Muscle of back (tissue), 11 donors: ENCODE measurements around the gene SPNS3. TPM values are rescaled to one million over a fixed set of nuclear protein-coding genes. Genes with fewer than 3 reads are reported as not detected.
A peak's percentile ranks its signal among the peaks of the same experiment; 100 is the strongest.

ENCODE experiments used
- DNase-seq, 3 donors: peaks; one replicate each; pipeline versions ENCODE4 v3.0.0 to v3.0.0-alpha.2; 2013
- polyA plus RNA-seq, 10 donors: library from polyadenylated mRNA; unstranded; fragments of 120-200 nt; gene quantifications; one replicate each; pipeline ENCODE4 v1.2.1, GENCODE V29; 2013; ENCODE audit not compliant: insufficient read length in 10 of 10

Gene SPNS3
- polyA plus RNA-seq, 10 donors, result 0.17 to 0.63 (median 0.41) TPM

DNA sequence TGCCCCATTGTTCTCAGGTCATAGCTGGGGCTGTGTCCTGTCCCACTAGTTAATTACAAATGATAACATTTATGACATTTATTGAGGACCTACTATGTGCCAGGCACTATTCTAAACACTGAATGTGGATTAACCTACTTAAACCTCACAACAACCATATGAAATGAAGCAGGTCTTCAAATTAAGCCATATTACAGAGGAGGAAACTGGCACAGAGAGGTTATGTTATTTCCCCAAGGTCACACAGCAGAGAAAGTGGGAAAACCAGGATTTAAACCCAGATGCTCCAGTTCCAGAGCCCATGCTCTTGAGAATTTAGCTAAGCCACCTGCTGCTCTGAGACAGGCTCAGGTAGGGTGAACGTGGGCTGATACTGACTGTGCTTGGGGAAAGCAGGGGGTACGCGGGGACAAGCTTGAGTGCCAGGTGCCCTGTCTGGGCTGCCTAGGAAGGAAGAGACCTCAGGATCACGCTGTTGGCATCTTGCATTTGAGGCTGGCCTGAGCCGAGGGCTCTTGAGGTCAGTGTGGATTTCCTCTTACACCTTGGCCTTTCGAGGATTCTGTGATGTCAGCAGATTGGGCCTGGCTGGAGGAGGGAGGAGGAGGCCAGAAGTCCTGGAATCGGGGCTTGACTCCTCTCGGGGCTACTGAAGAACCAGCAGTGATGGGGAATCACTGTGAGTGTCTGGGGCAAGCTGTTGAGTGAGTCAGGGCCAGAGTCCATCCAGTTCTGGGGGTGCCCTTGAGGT is 73.8 kb downstream of the SPNS3 start:
- no peak for DNase-seq

DNA sequence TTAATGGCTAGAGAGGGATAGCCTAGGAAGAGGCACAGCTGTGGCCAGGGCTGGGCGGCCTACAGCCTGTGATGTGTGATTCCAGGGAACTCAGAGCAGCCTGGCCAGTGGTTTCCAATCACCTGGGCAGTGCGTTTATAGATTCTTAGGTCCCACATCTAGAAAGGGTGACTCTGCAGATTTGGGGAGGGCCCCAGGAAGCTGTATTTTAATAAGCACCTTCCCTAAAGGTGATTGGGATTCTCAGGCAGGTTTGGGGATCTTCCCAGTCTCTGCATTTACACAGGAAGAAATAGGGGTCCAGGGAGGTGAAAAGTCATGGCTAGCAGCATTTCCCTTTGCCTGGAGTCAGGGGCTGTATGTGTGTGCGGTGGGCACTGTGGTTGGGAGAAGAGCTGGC is 74.5 kb downstream of the SPNS3 start:
- DNase-seq, result no peak

- no peak for DNase-seq
These were observed 75.7 kb downstream of the SPNS3 start for GRCh38 chr17:4509401-4509800.

- no peak for DNase-seq
These were observed 76.3 kb downstream of the SPNS3 start for GRCh38 chr17:4509923-4510617.

DNA sequence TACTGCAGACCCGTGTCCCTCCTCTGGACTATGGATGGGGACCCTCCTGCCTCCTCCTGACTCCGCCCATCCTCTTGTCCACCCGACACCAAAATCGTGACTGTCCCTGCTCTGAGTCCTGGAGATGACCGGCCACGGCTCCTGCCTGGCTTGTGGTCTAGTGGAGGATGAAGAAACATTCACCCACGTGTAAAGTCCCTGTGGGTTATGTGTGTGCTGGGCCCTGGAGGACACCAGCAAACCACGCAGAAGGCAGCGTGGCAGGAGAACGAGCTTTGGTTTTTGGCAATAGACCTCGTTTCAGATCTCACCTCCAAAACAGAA is 76.8 kb downstream of the SPNS3 start:
- no peak for DNase-seq

DNA sequence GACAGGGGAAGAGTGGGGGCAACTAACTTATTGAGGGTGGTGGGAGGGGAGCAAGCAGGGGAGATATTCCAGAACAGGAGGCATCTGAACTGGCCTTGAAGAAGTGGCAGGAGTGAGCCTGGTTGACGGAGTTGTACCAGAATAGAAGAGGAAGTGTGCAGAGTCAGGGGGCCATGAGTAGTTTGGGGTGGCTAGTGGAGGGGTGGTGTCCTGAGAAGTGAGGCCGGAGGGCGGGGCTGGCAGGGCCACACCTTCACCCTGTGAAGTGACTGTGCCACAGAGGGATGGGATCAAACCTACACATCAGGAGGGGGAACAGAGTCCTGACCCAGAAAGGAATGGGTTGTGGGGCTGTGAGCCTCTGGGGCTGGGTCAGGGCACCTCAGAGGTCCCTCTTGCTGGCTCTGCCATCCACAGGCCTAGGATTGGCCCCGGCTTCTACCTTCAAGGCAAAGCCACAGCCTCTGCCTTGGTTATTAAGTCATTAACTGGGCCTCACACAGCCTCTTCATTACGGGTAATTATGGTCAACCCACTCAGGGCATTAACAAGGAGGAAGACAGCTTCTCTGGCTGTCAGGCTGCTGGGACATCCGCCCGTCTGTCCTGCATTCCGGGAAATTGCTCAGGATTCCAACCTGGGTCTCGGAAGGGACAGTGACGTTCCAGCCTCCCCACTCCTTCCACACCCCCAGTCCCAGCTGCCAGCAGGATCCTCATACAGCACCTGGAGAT is 77.6 kb downstream of the SPNS3 start:
- no peak for DNase-seq

DNA sequence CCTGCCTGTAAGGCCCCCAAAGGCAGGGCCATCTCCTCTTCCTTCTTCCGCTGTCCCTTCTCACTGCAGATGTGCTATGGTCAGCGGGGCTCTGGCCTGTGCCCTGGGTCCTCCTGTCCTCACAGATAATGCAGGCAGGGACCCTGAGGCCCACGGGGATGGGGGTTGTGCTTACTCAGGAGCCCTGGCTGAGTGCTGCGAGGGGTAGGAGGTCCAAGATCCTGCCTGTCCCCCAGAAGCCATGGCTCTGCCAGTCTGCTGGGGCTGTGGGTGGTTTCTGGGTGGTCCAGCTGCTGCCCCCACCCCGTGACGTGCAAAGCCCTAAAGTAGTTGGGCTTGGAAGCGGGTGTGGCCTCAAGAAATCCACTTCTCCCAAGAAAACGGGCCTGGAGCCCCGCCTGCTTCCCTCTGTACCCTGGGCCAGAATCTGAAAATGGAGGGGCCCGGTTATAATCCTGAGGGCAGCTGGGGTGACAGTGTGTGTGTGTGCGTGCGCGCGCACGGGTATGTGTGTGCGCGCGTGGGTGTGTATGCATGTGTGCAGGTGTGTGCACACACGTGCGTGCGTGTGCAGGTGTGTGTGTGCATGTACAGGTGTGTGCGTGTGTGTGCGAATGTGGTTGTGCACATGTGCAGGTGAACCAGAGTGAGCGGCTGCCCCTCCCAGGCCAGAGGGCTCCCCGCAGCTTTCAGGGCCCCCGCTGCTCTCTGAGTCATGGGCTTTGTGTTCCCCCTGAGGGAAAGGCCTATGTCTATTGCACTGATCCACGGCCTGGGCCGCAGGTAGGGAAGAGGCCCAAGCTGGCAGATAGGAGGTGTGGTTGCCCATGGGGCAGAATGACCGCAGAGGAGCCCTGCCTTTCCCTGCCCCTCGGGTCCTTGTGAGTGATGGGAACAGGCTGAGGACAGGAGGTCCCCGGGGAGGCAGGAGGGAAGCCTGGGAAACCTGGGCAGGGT is 78.7 kb downstream of the SPNS3 start:
- DNase-seq, result no peak

DNA sequence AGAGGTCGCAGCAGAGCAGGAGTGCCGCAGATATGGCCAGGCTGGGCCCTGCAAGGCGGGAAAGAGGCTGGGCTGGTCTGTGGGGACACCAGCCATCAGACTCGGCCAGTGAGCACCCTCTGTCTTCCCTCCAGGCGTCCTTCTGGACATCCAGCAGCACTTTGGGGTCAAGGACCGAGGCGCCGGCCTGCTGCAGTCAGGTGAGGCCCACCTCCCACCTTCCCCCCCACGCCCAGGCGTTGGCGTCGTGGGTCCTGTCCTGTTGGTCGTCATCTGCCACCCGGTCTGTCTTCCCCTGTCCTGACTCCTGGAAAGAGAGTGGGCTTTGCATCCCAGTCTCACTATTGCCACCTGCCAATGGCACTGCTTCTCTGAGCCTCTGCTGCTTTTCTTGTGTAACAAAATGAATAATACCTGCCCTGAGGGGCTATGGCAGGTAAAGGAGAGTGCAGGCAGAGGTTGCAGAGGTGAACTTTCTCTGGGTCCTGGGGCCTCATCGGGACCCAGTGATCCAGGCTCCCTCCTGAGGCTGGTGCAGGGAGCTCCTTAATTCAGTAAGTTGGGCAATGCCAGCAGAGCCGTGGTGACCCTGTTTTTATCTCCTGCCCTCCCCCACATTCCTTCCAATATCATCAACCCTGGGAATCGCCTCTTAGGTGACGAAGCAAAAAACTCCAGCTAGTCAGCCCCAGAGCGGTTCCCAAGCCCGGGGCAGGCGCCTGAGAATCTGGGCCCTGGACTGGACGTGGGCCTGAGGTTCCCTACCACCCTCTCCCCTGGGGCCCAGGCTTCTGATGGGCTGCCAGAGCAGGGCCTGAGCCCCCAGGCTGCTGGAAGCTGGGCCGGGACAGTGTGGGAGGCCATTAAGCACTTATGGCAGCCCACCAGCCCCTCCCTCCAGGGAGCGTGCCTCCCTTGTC is 79.6 kb downstream of the SPNS3 start:
- no peak for DNase-seq

DNA sequence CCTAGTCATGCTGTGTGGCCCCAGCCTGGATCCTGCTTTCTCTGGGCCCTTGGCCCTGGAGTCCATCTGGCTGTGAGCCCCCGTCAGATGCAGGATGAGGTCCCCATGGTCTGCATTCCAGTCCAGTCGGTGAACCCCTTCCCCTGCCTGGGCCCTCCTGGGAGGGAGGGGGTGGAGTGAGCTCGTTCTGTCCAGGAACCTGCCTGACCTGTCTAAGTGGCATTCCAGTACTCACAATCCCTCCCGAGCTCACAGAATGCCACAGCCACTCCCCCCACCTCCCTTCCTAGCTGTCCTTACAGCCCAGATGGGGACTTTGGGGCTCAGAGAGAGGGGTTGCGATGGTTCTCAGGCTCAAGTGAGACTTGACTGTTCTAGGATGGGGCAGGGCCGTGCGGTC is 80.5 kb downstream of the SPNS3 start:
- DNase-seq, result no peak

DNA sequence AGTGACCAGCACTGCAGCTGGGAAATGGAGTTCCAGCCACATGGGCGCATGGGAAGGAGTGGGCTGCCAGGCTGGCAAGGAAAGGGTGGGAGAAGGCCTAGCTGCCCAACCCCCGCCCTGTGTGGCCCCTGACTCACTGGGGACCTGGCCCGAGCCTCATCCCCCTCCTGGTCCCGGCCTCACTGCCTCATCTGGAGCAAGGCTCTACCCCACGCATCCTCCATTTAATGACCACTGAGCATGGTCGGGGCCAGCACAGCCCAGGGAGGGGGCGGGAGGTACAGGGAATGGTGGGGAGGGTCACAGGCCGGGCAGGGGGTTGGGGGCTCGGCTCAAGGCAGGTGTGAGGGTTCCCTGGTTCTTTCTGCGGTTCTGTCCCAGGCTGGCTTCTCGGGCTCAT is 81.0 kb downstream of the SPNS3 start:
- no peak for DNase-seq

DNA sequence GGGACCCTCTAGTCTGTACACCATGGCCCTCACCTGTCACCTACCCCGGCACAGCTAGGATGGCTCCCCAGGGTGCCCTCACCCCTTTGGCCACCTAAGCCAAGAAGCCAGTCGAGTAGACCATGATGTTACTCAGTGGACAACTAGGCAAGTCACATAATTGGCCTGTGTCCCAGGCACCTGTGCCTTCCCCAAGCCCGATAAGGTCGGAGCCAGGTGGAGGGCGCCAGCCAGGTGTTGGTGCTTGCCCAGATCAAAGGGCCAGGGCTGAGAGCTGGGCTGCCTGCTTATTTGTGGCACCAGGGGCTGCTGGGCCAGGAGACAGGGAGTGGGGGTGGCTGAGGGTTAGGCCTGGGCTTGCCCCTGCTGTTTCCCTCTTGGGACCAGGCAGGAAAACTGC is 81.8 kb downstream of the SPNS3 start:
- DNase-seq, result no peak

GRCh38 chr17:4516735-4517134 is 83.0 kb downstream of the SPNS3 start:
- peak in 1 of 3 donors; percentile 73 for DNase-seq

GRCh38 chr17:4518901-4519300 is 85.2 kb downstream of the SPNS3 start:
- no peak for DNase-seq

- no peak for DNase-seq
These were observed 85.6 kb downstream of the SPNS3 start for GRCh38 chr17:4519361-4519788.

DNA sequence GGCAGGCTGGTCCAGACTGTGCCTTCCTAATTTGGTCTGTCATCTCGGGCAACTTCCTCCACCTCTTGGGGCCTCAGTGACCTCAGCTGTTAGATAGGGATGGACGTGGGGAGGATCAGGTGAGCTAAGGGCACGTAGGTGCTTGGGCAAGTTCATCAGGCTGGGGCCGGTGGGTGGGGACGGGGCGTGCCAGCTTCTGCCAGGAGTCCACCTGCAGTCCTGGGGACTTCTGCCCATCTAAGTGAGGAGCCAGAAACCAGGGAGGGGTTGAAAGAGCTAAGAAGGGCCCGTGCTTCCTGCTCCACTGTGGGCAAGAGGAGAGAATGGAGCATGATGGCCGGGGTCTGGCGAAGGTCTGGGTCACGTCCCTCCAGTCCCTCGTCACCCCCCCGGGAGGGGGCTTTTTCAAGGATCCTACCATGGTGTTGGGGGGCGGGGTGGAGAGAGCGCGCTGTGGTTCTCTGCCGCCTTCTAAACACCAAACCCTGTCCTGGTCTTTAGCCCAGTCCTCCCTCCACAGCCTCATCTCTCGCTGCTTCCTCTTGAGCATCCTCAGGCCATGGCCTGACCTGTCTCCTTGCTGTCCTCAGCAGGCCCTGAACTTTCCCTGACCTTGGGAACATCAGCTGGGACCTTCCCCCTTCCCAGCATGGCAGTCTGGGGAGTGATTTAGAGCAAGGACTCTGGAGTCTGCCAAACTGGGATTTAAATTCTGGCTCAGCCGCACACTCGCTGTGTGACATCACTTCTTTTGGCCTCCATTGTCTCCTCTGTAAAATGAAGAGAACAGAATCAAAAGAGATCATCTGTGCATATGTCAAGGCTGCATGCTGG is 86.5 kb downstream of the SPNS3 start:
- DNase-seq, result no peak

- DNase-seq, result no peak
These were observed 87.3 kb downstream of the SPNS3 start for GRCh38 chr17:4520894-4521600.

- DNase-seq, result no peak
These were observed 88.9 kb downstream of the SPNS3 start for GRCh38 chr17:4522661-4523060.

DNA sequence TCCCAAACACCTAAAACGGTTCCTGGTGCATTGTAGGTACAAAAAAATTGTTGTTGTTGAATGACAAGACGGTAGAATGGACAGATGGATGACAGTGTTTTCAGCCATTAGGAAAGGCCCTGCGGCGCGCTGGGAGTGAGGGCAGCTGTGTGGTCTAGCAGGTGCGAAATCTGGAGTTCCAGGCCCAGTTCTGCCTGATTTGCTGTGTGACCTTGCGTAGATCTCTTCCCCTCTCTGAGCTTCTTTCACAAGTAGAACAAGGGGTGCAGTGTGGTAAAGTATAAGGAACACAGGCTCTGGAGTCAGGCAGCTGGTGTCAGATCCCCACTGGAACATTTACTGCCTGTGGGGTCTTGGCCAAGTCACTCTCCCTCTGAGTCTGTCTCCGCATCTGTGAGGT is 90.2 kb downstream of the SPNS3 start:
- no peak for DNase-seq
